KMS-11 (cell line): ENCODE results near the gene PHGDH.

Experiments
- H2AFZ ChIP-seq: fragments of 200-600 bp; sonication (generic); 2 replicates; pipeline ENCODE4 v1.6.1; 2016; ENCODE audit warnings: antibody characterized with exemption, mixed run types, low read depth
- H3K27ac ChIP-seq: fragments of 200-600 bp; sonication (generic); 2 replicates; pipeline ENCODE4 v1.6.1; 2016; ENCODE audit warnings: mild to moderate bottlenecking, mixed run types
- H3K27me3 ChIP-seq: fragments of 200-600 bp; sonication (generic); 2 replicates; pipeline ENCODE4 v1.6.1; 2017; ENCODE audit warnings: mild to moderate bottlenecking, low read depth, mixed run types, moderate library complexity; ENCODE audit not compliant: insufficient read depth
- H3K36me3 ChIP-seq: fragments of 200-600 bp; sonication (generic); 2 replicates; pipeline ENCODE4 v1.6.1; 2017; ENCODE audit warnings: mild to moderate bottlenecking, mixed run types; ENCODE audit not compliant: insufficient read depth
- H3K4me1 ChIP-seq: fragments of 200-600 bp; sonication (generic); 2 replicates; pipeline ENCODE4 v1.6.1; 2016; ENCODE audit warnings: mild to moderate bottlenecking, low read depth, mixed run types; ENCODE audit not compliant: poor library complexity, severe bottlenecking
- H3K4me2 ChIP-seq: fragments of 200-600 bp; sonication (generic); 2 replicates; pipeline ENCODE4 v1.7.0; 2016; ENCODE audit warnings: mild to moderate bottlenecking, mixed run types
- H3K4me3 ChIP-seq: fragments of 200-600 bp; sonication (generic); IDR thresholded peaks from 2 replicates; pipeline ENCODE4 v1.6.1; 2017; ENCODE audit warnings: low read depth, low read length, mixed read lengths; ENCODE audit not compliant: insufficient read depth
- H3K79me2 ChIP-seq: fragments of 200-600 bp; sonication (generic); 2 replicates; pipeline ENCODE4 v1.6.1; 2016; ENCODE audit warnings: low read depth, mixed run types; ENCODE audit not compliant: insufficient read depth
- H3K9ac ChIP-seq: fragments of 200-600 bp; sonication (generic); 2 replicates; pipeline ENCODE4 v1.6.1; 2016; ENCODE audit warnings: mild to moderate bottlenecking, mixed run types
- H4K20me1 ChIP-seq: fragments of 200-600 bp; sonication (generic); 2 replicates; pipeline ENCODE4 v1.6.1; 2016; ENCODE audit warnings: mild to moderate bottlenecking, mixed run types; ENCODE audit not compliant: insufficient read depth
- TF ChIP-seq, protein P1 (sequence below): fragments of 200-600 bp; sonication (generic); conservative IDR thresholded peaks from 2 replicates; pipeline ENCODE4 v1.6.1; 2017; ENCODE audit warnings: low read depth, mild to moderate bottlenecking, antibody characterized with exemption, low read length, moderate library complexity, mixed read lengths

Gene PHGDH

DNA sequence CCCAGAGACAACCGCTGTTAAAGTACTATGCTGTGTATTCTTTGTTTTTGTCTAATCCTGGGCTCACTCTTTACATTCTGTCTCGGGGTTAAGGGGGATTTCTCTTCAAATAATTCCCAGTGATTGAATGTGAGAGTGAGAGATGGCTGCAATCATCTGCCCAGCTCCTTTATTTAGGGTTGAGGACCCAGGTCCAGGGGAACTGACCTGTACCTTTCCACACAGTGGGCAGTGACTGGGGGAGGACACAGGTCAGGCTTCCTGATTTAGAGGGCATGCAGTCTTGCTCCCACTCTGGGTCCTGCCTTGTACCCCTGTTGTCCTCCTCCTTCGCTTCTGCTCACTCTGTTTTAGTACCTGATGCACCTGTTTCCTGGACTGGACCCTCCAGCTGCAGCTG, 22.0 kb downstream of the PHGDH start:
- Histone ChIP-seq H3K4me1 (no peaks in the 10 kb centered on the region), H3K79me2 (no peaks in the 10 kb centered on the region), H3K9ac (no peak overlapping the region), H2AFZ (no peak overlapping the region), H3K36me3 (no peaks in the 10 kb centered on the region), H3K27ac (no peak overlapping the region), H3K4me2 (no peak overlapping the region), H3K27me3 (no peaks in the 10 kb centered on the region), H3K4me3 (no peak overlapping the region), H4K20me1 (no peaks in the 10 kb centered on the region)
- TF ChIP-seq, protein P1, sequence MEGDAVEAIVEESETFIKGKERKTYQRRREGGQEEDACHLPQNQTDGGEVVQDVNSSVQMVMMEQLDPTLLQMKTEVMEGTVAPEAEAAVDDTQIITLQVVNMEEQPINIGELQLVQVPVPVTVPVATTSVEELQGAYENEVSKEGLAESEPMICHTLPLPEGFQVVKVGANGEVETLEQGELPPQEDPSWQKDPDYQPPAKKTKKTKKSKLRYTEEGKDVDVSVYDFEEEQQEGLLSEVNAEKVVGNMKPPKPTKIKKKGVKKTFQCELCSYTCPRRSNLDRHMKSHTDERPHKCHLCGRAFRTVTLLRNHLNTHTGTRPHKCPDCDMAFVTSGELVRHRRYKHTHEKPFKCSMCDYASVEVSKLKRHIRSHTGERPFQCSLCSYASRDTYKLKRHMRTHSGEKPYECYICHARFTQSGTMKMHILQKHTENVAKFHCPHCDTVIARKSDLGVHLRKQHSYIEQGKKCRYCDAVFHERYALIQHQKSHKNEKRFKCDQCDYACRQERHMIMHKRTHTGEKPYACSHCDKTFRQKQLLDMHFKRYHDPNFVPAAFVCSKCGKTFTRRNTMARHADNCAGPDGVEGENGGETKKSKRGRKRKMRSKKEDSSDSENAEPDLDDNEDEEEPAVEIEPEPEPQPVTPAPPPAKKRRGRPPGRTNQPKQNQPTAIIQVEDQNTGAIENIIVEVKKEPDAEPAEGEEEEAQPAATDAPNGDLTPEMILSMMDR, result no peak

DNA sequence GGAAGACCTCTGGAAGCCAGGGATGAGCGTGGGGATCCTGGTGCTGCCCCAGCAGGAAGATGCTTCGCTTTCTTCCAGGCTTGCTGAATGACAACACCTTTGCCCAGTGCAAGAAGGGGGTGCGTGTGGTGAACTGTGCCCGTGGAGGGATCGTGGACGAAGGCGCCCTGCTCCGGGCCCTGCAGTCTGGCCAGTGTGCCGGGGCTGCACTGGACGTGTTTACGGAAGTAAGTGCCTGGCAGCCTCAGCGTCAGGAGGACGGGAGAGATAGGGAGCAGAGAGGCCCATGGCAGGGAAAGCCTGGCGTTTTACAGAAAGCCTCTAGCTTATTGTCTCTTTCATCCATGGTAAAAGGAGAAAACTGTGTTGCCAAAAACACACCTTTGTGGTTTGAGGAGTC, 23.5 kb downstream of the PHGDH start:
- Histone ChIP-seq H3K79me2 (no peaks in the 10 kb centered on the region), H3K27me3 (no peaks in the 10 kb centered on the region), H3K4me3 (no peak overlapping the region), H3K4me2 (no peak overlapping the region), H4K20me1 (no peaks in the 10 kb centered on the region), H3K27ac (no peak overlapping the region), H3K36me3 (no peaks in the 10 kb centered on the region), H3K9ac (no peak overlapping the region), H2AFZ (no peak overlapping the region), H3K4me1 (no peaks in the 10 kb centered on the region)
- TF ChIP-seq, protein P1, result no peak

DNA sequence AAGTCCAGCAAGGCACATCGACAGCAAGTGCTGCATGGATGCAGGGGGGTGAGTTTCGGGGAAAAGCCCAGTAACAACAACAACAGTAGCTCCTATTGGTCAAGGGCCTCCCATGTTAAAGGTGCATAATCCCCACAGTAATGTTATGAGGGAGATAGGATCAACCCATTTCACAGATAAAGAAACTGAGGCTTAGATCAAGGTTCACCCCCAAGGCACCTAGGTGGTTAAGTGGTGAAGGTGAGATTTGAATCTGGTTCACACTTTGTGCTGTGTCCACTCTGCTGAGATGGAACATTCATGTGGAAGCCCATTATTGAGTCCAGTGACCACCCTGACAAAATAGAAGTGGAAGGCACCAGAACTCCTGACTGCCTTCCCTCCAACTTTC, 24.9 kb downstream of the PHGDH start:
- H4K20me1 ChIP-seq, result no peaks in the 10 kb centered on the region
- H3K36me3 ChIP-seq, result no peaks in the 10 kb centered on the region
- no peak overlapping the region for H3K9ac ChIP-seq
- TF ChIP-seq, protein P1, result no peak
- H3K27ac ChIP-seq, result no peak overlapping the region
- no peaks in the 10 kb centered on the region for H3K27me3 ChIP-seq
- H3K4me1 ChIP-seq, result no peaks in the 10 kb centered on the region
- no peak overlapping the region for H3K4me3 ChIP-seq
- no peaks in the 10 kb centered on the region for H3K79me2 ChIP-seq
- H3K4me2 ChIP-seq, result no peak overlapping the region
- no peak overlapping the region for H2AFZ ChIP-seq

DNA sequence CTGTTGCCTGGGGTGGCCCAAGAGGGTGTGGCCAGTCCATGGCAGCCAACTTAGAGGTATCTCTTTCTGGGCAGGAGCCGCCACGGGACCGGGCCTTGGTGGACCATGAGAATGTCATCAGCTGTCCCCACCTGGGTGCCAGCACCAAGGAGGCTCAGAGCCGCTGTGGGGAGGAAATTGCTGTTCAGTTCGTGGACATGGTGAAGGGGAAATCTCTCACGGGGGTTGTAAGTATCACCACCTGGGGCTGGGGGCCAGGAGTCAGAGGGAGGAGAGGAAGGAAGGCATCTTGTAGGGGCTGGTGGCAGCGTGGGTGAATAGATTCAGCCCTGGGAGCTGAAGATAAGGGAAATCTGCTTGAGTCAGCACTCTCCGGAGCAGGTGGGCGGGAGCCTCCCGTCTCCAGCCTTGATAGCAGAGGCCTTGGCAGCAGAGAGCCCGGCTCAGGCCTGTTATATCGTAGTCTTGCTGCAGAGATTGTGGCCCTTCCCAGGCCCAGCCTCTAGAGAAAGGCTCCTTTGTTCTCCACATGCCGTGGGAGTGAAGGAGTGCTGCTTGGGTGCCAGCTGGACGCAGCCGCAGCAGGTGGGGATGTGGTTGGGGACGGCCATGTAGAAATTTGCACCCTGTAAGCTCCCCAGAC, 25.4 kb downstream of the PHGDH start:
- Histone ChIP-seq H3K4me2 (no peak overlapping the region), H3K27me3 (no peaks in the 10 kb centered on the region), H3K4me1 (no peaks in the 10 kb centered on the region), H2AFZ (no peak overlapping the region), H3K9ac (no peak overlapping the region), H3K36me3 (no peaks in the 10 kb centered on the region), H3K4me3 (no peak overlapping the region), H3K27ac (no peak overlapping the region), H3K79me2 (no peaks in the 10 kb centered on the region), H4K20me1 (no peaks in the 10 kb centered on the region)
- TF ChIP-seq, protein P1, result no peak
